SKM-1 (cell line): ENCODE results near the gene SDCCAG8.

Source experiments
- DNase-seq: peaks from one replicate; lab custom pipeline; 2025; ENCODE audit not compliant: unreplicated experiment; lab: John Stamatoyannopoulos, UW

SDCCAG8 gene

GRCh38 chr1:243477731-243478290 is 222.0 kb downstream of the SDCCAG8 start:
- peak; percentile 69 for DNase-seq

GRCh38 chr1:243481101-243481500 is 225.3 kb downstream of the SDCCAG8 start:
- no peak for DNase-seq

GRCh38 chr1:243482141-243483022 is 226.5 kb downstream of the SDCCAG8 start:
- no peak for DNase-seq

GRCh38 chr1:243483071-243483771 is 227.4 kb downstream of the SDCCAG8 start:
- no peak for DNase-seq

- no peak for DNase-seq
Observed at GRCh38 chr1:243483952-243484351, 228.1 kb downstream of the SDCCAG8 start.

GRCh38 chr1:243487036-243487648 is 231.3 kb downstream of the SDCCAG8 start:
- no peak for DNase-seq

- no peak for DNase-seq
Observed at GRCh38 chr1:243487649-243488227, 231.9 kb downstream of the SDCCAG8 start.

GRCh38 chr1:243488459-243489157 is 232.8 kb downstream of the SDCCAG8 start:
- no peak for DNase-seq

GRCh38 chr1:243489158-243489527 is 233.3 kb downstream of the SDCCAG8 start:
- DNase-seq = no peak

- no peak for DNase-seq
Observed at GRCh38 chr1:243489681-243490546, 234.1 kb downstream of the SDCCAG8 start.

GRCh38 chr1:243490748-243491686 is 235.2 kb downstream of the SDCCAG8 start:
- DNase-seq = no peak

- DNase-seq = no peak
Observed at GRCh38 chr1:243493156-243494129, 237.6 kb downstream of the SDCCAG8 start.

GRCh38 chr1:243494741-243495431 is 239.0 kb downstream of the SDCCAG8 start:
- DNase-seq = no peak

GRCh38 chr1:243495442-243496186 is 239.8 kb downstream of the SDCCAG8 start:
- peak; percentile 92 for DNase-seq

GRCh38 chr1:243496187-243496646 is 240.4 kb downstream of the SDCCAG8 start:
- DNase-seq = no peak

GRCh38 chr1:243496806-243497205 is 241.0 kb downstream of the SDCCAG8 start:
- no peak for DNase-seq
